HuH-7 (cell line): ENCODE results near the gene FUT2.

Experiments used
- DNase-seq: peaks from one replicate; pipeline ENCODE4 v3.0.0; 2011; ENCODE audit warnings: low spot score

FUT2 gene

GRCh38 chr19:48751845-48752495, 56.2 kb downstream of the FUT2 start:
- DNase-seq: no peak

- no peak for DNase-seq
These were observed 57.0 kb downstream of the FUT2 start, which contains the start of gene FUT1 for GRCh38 chr19:48752496-48753365. Gene FUT1 (minus strand): TSS chr19:48752641. CDS start chr19:48751281, 1,360 bp downstream.

- DNase-seq: no peak
These were observed 59.4 kb downstream of the FUT2 start, which contains the start of gene FGF21 for GRCh38 chr19:48755084-48755641. Gene FGF21 (plus strand): TSS chr19:48755524. CDS start chr19:48756237, 713 bp downstream.
